M059J (cell line): Measurements from ENCODE around the gene GRAMD4. TPM values are rescaled to one million over a fixed set of nuclear protein-coding genes. Genes with fewer than 3 reads are reported as not detected.
A peak's percentile ranks its signal among the peaks of the same experiment; 100 is the strongest.

Source experiments
- DNase-seq: peaks from one replicate; pipeline ENCODE4 v3.0.0-alpha.2; 2012; ENCODE audit warnings: low read depth
- total RNA-seq: library from RNA; depleted of rRNA; stranded (reverse); fragments of >200 nt; shearing (Covaris generic); gene quantifications from 2 replicates; pipeline ENCODE4 v1.2.3, GENCODE V29; 2014

GRAMD4 gene
- total RNA-seq, 1 experiment from 2014 or later = 7.9 TPM

DNA sequence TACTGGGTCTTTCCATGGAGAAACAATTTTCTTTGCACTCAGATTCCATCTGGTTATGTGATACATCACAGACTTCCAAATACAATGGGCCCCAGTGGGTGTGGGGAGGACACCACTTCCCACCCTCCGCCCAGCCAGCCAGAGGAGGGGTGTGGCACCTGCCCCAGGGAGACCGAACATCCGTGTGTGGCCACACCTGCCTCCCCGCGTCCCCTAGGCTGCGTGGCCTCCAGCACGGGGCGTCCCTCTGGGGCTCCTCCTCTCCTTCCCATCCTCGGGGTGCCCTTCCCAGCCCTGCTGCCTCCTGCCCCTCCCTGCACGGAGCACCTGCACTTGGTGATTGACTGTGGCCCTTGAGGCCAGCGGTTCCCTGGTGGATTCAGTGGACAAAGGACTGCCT is 68.8 kb downstream of the GRAMD4 start:
- DNase-seq = no peak

DNA sequence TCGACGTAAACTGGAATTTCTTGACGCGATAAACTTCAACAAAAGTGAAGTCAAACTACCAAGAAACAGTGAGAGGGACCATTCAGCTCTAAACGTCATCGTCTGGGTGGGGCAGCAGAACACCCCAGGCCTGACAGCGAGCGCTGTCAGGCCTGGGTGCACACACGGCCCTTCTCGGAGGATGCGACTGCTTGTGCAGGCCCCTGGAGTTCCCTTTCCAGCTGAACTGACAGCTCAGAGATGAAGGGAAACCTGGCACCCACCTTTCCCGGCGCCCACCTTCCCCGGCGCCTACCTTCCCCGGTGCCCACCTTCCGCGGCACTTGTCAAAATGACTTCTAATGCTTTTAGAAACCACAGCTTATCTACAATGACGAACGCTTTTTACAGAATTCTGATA is 70.0 kb downstream of the GRAMD4 start:
- DNase-seq = no peak

DNA sequence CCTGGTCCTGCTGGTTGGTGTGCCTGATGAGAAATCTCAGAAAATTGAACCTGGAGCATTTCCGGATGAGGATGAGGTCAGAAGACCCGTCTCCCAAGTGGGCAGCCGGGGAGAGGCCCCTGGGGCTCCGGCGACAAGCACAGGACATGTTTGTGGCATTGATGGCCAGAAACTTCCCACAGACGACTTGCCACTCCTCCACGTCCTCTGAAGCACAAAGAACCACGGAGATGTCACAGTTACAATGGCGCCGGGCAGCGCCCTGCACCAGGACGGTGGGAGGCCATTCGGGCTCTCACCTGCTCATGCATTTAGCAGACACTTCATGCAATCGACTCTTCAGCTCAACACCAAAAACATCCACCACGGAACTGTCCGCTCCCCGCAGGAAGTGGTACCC is 71.4 kb downstream of the GRAMD4 start:
- DNase-seq = no peak

DNA sequence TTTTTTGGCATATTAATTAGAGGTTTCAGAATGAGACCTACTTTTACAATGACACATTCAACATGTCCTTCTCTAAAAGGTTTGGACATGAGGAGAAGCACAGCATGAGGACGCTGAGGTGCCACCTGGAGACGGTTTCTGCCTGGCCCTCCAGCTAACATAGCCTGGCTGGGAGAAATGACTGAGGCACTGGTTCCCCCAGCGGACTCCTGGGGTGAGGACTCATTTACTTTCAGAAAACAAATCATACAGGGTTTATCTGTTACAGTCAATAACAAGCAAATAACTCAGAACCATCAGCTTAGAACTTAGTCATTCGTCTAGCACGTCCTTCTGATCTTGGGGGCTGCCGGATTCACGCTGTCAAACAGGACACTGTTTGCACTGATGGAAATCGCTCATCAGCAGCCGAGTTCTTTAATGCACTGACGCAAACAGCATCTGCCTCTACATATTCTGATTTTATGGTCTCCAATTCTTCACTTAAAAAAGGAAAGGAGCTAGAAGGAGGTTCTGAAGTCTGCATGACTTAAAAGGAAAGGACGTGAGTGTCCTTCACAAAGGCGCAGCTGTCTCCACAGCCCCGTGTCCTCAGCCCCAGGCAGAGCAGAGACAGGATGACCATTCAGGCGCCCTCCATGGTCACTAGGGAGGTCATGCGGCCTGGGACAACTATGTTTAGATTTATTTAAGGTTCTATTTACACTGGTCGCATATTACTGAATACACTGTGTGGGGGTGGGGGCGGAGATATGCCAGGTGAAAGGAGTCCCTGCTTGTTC is 73.6 kb downstream of the GRAMD4 start:
- DNase-seq = no peak

DNA sequence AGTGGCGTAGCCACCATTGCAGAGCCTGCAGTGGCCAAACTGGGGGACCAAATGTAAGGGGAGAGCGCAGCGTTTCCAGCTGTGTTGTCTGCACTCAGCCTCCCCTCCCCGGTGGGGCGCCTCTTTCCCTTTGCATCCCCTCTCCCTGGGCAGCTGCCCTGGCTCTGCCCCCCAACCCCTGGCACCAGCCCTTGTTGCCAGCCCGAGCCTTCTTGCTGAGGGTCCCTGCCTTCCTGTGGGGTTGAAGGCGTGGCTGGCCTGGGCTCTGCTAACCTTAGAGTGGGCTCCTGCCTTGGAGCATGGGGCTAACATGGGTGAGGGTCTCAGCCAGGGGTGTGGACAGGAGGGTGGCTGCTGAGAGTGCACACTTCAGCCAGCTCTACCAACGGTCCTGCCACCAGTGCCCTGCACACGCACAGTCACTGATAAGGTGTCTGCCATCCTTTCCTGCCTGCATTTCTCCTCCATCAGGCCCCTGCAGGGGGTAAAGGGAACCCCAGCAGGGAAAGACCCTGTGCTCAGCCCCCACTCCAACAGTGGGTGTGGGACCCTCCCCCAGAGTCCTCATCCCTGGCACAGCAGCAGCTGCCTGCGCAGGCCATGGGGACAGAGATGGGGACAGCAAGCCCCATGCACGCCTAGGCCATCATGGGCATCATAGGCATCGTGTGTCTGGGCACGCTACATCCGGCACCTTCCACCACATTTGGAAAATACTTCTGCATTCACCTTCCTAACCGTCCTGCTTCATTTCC is 74.4 kb downstream of the GRAMD4 start:
- no peak for DNase-seq

DNA sequence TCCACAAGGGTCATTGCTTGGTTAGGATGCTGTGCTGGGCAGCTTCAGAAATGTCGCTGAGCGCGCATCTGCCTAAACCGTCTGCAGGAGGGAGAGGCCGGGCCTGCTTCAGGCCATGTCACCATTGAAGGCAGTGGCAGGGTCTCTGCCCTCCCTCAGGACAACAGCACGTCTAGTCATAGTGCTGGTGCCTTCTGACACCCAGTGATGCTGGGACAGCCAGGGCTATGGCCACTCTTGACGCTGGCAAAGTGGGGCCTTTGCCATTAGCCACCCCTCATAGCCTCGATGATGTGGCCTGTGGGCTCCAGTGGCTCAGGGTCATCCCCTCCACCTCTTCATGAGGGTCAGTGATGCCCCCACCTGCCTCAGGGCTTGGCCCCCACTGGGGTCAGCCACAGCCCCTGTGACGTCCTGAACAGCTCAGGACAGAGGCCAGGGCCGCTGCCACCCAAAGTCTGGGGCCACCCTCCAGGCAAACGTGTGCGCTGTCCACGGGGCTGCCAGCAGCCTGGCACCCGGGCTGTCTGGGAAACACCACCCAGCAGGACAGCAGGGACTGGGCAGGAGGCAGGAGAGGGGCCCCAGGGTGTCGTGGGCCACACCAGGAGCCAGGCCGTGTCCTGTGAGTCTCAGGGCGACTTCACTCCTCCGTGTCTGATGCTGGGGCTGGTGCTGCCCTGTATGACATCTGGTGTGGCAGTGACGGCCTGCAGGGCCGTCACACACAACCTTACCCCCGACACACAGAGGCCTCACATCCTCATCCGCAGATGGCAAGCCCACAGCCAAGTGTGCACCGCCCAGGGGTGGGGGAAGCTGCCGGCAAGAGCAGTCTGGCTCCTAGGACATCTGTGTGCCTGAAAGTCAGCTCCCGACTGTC is 75.4 kb downstream of the GRAMD4 start:
- DNase-seq = no peak

DNA sequence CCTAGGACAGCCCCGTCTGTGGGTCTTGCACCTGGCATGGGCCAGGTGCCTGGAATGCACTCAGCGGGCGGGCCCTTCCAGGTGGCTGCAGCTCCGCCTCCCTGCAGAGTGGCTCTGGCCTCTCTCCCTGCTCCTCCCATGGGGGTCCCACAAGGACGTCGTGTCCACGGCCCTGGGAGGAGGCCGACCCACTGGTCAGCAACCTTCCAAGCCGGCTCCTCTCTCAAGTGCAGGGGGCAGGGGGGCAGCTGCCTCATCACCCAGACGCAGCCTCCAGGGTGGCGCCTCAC is 76.0 kb downstream of the GRAMD4 start:
- no peak for DNase-seq

DNA sequence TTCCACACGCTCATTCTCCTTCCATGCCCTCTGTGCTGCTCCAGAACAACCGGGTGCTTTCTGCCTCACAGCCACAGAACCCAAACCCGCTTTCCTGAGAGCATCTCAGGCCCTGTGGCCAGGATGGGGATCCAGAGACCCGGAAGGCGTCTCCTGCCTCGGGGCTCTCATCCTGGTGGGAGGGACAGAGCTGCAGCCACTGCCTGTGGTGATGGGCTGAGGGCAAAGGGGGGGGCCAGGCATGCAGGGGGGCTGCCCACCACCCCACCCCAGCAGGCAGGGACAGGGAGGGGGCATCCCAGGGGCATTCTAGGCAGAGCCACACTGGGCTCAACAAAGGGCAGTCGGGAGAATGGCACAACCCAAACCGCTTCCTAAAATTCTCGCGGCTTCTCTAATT is 76.4 kb downstream of the GRAMD4 start:
- no peak for DNase-seq

DNA sequence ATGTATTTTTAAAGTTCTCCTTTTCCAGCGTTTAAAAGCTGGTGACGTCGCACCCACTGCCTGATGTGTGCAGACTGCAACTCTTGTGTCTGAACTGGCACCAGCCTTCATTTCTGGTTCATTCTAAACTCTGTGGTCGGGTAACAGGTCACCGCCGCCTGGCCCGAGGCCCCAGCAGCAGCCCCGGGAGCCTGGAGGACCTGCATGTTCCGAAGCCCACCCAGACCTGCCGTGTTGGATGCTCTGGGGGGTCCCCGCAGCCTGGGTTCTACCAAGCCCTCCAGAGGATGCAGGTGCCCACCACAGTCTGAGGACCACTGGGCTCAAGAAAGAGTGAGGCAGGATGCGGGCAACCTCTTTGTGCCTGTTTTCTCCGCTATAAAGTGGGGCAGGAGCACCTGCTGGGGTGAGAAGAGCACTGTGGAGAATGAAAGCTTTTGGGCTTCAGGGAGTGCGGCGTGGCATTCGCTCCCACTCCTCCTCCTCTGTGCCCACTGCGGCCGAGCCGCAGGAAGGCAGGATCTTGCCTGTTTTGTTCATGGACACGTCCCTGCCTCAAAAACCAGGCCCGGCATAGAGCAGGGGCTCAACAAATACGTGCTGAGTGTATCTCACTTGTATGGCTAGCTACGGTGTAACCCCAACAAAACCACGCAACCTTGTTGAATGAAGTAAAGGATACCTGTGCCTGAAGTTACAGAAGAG is 77.8 kb downstream of the GRAMD4 start:
- no peak for DNase-seq

DNA sequence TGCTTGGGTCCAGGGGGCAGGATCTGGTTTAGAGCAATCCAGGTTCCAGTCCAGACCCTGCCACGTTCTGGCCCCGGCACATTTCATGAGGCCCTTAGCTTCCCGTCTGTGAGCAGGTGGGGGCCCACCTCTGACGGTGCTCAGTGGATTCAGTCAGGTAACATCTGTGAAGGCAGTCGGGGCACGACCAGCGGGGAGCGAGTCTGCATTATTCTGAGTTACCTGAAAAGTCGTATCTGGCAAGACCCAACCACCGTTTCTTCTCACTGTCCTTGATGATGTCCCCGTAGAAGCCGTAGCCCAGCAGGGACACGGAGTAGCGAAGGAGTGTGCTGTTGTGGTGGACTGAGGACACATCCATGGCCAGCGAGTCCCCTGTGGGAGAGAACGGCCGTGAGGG is 78.9 kb downstream of the GRAMD4 start:
- DNase-seq = no peak

DNA sequence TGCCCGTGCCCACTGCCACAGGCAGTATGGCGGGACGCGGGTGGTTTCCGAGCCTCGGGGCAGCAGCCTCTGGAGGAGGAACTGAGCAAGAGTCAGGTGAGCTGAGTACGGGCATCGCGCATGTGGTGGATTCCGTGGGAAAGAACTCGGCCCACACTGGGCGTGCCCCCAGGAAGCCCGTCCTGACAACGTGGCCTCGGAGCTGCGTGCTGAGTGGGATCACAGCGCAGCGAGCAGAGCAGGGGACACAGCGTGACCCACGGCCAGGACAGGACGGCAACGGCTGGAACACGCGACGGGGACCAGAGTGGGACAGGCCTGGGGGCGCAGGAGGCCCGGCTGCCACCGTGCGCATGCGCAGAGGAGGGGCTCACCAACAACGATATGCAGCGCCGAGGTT is 81.1 kb downstream of the GRAMD4 start:
- no peak for DNase-seq

DNA sequence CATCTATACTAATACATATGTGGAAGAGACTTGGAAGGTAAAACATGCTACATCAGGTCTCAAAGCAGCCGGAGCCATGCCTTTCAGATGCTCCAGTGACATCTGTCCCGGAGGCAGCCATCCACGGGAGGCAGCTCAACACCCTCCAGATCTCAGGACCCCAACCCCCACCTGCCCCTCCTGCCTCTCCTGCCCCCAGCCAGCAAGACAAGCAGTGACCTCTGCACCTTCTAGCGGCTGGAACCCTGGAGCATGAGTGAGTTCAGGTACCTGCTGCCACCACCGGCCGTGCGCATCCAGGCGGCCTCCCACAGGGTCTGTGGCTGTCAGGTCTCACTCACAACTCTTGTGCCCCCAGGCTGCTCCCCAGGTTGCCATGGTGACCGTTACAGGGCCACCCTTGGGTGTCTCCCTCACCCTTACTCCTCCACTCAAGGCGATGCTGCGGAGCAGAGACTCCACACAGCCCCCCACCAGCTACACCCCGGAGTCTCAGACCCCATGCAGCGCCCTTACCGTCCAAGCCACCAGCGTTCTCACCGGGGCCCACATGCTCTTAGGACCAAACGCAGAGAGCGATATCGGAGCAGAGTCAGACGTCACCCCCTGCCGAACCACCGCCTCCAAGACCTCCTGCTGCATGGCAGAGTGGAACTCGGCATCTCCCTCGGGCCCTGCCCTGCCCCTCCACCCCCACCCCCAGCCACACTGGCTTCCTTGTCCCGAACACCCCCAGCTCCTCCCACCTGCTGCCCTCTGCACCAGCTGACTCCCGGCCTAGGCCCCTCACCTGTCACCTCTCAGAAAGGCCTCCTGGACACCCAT is 83.2 kb downstream of the GRAMD4 start:
- no peak for DNase-seq

DNA sequence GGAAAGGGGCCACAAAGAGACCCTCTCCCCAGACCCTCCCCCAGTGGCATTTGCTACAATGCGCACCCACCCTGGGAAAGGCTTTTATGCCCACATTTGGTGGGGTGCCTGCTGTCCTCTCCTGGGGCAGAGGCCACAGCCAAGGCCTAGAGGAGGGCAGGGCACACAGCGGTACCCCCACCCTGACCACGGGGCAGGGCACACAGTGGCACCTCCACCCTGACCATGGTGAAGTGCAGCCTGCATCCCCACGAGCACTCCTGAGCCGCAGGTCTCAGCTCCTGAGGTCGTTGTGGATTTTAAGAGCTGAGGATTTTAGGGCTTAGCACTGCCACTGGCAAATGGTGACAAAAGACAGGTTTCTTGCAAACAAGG is 83.8 kb downstream of the GRAMD4 start:
- DNase-seq = no peak

DNA sequence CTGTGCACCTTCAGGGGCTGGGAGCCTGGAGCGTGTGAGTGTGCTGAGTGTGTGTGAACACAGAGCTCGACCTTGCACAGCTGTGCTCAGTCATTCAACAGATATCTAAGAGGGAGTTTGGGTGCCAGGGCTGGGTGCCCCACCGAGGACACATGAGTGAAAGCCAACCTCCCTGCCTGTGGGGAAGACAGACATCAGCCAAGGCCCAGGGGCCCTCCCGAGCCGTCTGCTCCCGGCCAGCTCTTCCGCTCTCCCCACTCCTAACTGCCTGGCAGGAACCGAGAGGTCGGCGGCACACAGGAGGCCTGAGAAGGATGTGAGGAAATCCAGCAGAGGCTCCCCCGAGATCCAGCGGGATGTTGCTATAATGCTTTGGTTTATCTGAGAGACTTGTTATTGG is 85.9 kb downstream of the GRAMD4 start:
- no peak for DNase-seq

DNA sequence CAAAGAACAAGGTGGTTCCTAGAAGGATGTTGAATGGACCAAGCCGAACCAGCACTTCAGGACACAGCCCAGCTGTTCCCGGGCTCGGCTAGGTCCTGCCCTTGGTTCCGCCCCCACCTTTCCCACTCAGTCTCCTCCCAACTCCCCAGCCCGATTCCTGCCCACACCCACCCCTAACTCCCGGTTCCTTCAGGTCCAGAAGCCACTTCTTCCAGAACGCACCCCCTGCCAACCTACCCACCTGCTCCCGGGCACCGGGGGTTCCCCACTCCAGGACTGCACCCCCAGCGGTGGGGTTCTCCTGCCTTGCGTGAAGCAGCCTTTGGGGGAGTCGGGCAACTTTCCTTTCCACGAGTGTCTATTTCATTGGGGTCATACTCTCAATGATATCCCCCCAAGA is 87.1 kb downstream of the GRAMD4 start:
- no peak for DNase-seq

DNA sequence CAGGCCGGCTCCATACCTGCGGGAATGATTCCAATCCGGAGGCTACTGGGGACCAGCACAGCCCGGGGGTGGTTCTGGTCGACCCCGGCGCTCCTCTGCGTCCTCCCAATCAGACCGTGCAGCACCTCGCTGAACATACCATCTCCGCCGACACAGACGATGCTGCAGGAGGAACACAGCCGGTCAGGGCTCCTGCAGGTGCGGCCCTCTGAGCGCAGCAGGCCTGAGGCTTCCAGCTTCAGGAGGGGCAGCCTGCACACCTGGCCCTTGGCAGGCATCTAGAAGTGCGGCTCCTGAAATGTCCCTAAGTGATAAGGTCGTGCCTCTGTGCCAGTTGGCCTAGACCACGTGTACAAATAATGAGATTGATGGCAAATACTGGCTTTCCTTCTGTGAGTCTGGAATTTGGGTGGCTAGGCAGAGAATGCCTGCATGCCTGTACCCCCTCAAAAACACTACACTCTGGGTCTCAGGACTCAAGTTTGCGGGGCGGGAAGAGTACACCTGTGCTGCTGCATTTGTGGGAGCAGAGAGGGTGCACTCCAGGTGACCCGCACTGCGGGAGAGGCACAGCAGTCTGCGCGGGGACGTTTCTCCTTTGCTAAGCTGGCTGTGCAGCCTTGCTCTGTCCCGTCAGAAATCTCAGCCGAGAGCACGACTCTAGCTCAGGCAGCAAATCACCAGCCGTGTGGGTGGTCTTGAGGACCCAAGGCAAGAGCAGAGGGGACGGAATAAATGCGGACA is 87.8 kb downstream of the GRAMD4 start:
- no peak for DNase-seq

DNA sequence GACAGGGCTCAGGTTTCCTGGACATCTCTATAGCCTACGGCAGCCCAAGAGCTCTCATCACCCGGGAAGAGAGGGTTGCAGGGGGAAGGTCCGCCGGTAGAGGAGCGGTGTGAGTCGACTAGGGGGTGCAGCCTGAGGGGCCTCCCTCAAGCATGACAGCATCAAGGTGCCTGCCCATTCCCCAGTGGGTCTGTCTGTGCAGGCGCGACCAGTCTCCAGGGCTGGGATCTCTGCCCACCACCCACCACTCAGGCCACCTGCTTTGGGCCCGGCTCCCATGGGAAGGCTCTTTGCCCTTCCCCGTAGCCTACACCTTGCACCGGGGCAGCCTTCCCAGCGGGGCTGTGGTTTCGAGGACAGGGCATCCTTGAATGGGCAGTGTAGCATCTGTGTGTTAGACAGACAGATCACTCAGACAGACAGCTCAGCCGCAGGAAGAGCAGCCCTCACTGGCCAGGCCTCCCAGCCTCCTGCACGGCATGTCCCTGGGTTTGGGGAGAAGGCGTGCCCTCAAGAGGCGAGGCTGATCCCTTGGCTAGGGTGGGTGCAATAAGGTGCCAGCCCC is 88.7 kb downstream of the GRAMD4 start:
- no peak for DNase-seq

DNA sequence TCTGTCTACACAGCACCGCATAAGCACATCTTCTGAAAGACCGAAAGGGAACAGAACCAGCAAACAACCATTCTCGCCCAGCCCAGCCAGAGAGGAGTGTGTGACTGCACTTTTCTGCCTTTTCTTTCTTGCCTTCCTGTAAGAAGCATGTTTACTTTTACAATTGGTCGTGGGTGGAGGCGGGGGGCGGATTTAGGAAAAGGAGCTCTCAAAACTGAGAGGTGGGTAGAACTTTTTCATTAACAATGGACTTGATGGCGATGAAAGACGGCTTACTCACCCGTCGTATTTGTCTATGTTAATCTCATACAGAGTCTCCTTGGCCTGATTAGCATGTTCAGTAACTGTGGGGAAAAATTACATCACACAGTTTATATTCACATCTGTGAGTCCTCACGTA is 90.6 kb downstream of the GRAMD4 start:
- DNase-seq = no peak

DNA sequence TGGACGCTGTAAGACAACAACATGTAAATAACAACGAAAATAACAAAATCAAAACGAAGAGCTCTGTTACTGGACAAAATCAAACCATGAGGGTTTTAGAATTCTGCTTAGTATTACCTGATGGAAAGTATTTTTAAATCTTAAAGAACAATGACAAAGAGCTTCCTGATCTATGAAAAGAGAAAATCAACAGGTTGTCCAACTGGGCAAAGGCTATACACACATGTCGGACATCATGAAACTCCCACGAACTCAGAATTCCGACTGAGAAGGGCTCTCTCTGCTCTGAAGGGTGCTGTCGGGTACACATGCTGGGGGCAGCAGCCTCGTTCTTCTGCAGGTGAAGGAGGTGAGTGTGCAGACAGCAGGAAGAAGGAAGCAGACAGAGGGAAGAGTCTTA is 92.1 kb downstream of the GRAMD4 start:
- no peak for DNase-seq

DNA sequence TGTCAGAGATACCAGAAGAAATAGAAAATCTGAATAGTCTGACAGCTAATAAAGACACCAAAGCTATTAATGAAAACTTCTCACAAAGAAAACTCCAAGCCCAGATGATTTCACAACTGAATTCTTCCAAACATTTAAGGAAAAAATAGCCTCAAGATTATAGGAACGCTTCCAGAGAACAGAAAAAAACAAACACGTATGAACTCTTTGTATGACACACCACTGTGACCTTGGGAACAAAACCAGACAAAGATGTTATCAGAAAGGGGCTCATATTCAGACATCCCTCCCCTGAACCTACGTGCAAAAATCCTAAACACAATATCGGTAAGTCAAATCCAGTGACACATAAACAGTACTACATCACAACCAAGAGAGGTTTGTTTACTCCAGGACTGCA is 94.4 kb downstream of the GRAMD4 start:
- peak; percentile 19 for DNase-seq
